COLO829 (cell line): Measurements from ENCODE around the gene USP32.

Experiments
- DNase-seq: peaks from one replicate; pipeline ENCODE4 v3.0.0; 2012; ENCODE audit warnings: low spot score

USP32 gene

GRCh38 chr17:60171753-60172079, 220.2 kb downstream of the USP32 start:
- DNase-seq = no peak

- DNase-seq = no peak
Measured at GRCh38 chr17:60170835-60171752, 220.8 kb downstream of the USP32 start.

- DNase-seq = no peak
Measured at GRCh38 chr17:60169921-60170817, 221.8 kb downstream of the USP32 start.

GRCh38 chr17:60168654-60169053, 223.3 kb downstream of the USP32 start:
- no peak for DNase-seq

- no peak for DNase-seq
Measured at GRCh38 chr17:60167065-60167741, 224.7 kb downstream of the USP32 start.

GRCh38 chr17:60165971-60166370, 226.0 kb downstream of the USP32 start:
- no peak for DNase-seq

- no peak for DNase-seq
Measured at GRCh38 chr17:60165223-60165622, 226.7 kb downstream of the USP32 start.

- no peak for DNase-seq
Measured at GRCh38 chr17:60164697-60165096, 227.2 kb downstream of the USP32 start.

- DNase-seq = no peak
Measured at GRCh38 chr17:60164164-60164563, 227.8 kb downstream of the USP32 start.

GRCh38 chr17:60163108-60163784, 228.7 kb downstream of the USP32 start:
- DNase-seq = no peak

GRCh38 chr17:60161598-60162330, 230.2 kb downstream of the USP32 start:
- no peak for DNase-seq

- DNase-seq = no peak
Measured at GRCh38 chr17:60160829-60161501, 231.0 kb downstream of the USP32 start.

GRCh38 chr17:60159479-60159866, 232.5 kb downstream of the USP32 start:
- DNase-seq = no peak

- no peak for DNase-seq
Measured at GRCh38 chr17:60158751-60159478, 233.0 kb downstream of the USP32 start.

GRCh38 chr17:60157487-60158040, 234.4 kb downstream of the USP32 start:
- no peak for DNase-seq

GRCh38 chr17:60156746-60157145, 235.2 kb downstream of the USP32 start:
- no peak for DNase-seq

GRCh38 chr17:60155815-60156214, 236.1 kb downstream of the USP32 start:
- DNase-seq = no peak

- no peak for DNase-seq
Measured at GRCh38 chr17:60155427-60155814, 236.5 kb downstream of the USP32 start.

GRCh38 chr17:60154616-60155426, 237.1 kb downstream of the USP32 start:
- no peak for DNase-seq
